HEK293 (cell line): ENCODE data around the gene MARK4.

Source experiments
- GLIS1 ChIP-seq: fragments of 450-650 bp; formaldehyde crosslinking; IDR thresholded peaks from 2 replicates; pipeline ENCODE4 v1.5.1; 2016; ENCODE audit warnings: missing biosample characterization, missing genetic modification characterization
- HIC1 ChIP-seq: fragments of 450-650 bp; formaldehyde crosslinking; IDR thresholded peaks from 2 replicates; pipeline ENCODE4 v1.5.1; 2016; ENCODE audit warnings: missing biosample characterization, missing genetic modification characterization
- HOXA7 ChIP-seq: sonication (generic); formaldehyde crosslinking; IDR thresholded peaks from 2 replicates; pipeline ENCODE4 v1.8.1; 2022; ENCODE audit warnings: missing genetic modification reagents, borderline replicate concordance
- KLF8 ChIP-seq: fragments of 450-650 bp; formaldehyde crosslinking; IDR thresholded peaks from 2 replicates; pipeline ENCODE4 v1.5.1; 2016; ENCODE audit warnings: missing biosample characterization, missing genetic modification characterization
- OVOL3 ChIP-seq: fragments of 450-650 bp; formaldehyde crosslinking; IDR thresholded peaks from 2 replicates; pipeline ENCODE4 v1.5.1; 2016; ENCODE audit warnings: missing biosample characterization, missing genetic modification characterization
- SALL2 ChIP-seq: fragments of 450-650 bp; formaldehyde crosslinking; IDR thresholded peaks from 2 replicates; pipeline ENCODE4 v1.5.0; 2017; ENCODE audit warnings: missing biosample characterization, mild to moderate bottlenecking, missing genetic modification characterization, borderline replicate concordance
- SCRT2 ChIP-seq: fragments of 450-650 bp; formaldehyde crosslinking; IDR thresholded peaks from 2 replicates; pipeline ENCODE4 v1.5.1; 2016; ENCODE audit warnings: missing biosample characterization, missing genetic modification characterization
- SP3 ChIP-seq: fragments of 450-650 bp; formaldehyde crosslinking; IDR thresholded peaks from 2 replicates; pipeline ENCODE4 v1.5.1; 2016; ENCODE audit warnings: missing biosample characterization, missing genetic modification characterization
- SP7 ChIP-seq: fragments of 450-650 bp; formaldehyde crosslinking; IDR thresholded peaks from 2 replicates; pipeline ENCODE4 v1.5.1; 2016; ENCODE audit warnings: missing biosample characterization, missing genetic modification characterization
- ZBTB7A ChIP-seq: fragments of 450-650 bp; formaldehyde crosslinking; IDR thresholded peaks from 2 replicates; pipeline ENCODE4 v1.5.1; 2016; ENCODE audit warnings: low read depth, missing biosample characterization, missing genetic modification characterization
- ZFP3 ChIP-seq: fragments of 450-650 bp; formaldehyde crosslinking; IDR thresholded peaks from 2 replicates; pipeline ENCODE4 v1.5.1; 2016; ENCODE audit warnings: low read depth, missing biosample characterization, missing genetic modification characterization
- ZFP69B ChIP-seq: fragments of 450-650 bp; formaldehyde crosslinking; IDR thresholded peaks from 2 replicates; pipeline ENCODE4 v1.5.1; 2016; ENCODE audit warnings: missing biosample characterization, missing genetic modification characterization
- ZNF112 ChIP-seq: fragments of 450-650 bp; formaldehyde crosslinking; IDR thresholded peaks from 2 replicates; pipeline ENCODE4 v1.5.0; 2017; ENCODE audit warnings: missing biosample characterization, missing genetic modification characterization
- ZNF169 ChIP-seq: fragments of 450-650 bp; formaldehyde crosslinking; IDR thresholded peaks from 2 replicates; pipeline ENCODE4 v1.5.1; 2016; ENCODE audit warnings: missing biosample characterization, missing genetic modification characterization
- ZNF221 ChIP-seq: fragments of 450-650 bp; formaldehyde crosslinking; IDR thresholded peaks from 2 replicates; pipeline ENCODE4 v1.5.1; 2017; ENCODE audit warnings: missing biosample characterization, missing genetic modification characterization, borderline replicate concordance
- ZNF239 ChIP-seq: fragments of 450-650 bp; formaldehyde crosslinking; IDR thresholded peaks from 2 replicates; pipeline ENCODE4 v1.5.1; 2016; ENCODE audit warnings: missing biosample characterization, missing genetic modification characterization
- ZNF248 ChIP-seq: fragments of 450-650 bp; formaldehyde crosslinking; IDR thresholded peaks from 2 replicates; pipeline ENCODE4 v1.5.1; 2017; ENCODE audit warnings: missing biosample characterization, missing genetic modification characterization
- ZNF302 ChIP-seq: fragments of 450-650 bp; formaldehyde crosslinking; IDR thresholded peaks from 2 replicates; pipeline ENCODE4 v1.5.1; 2016; ENCODE audit warnings: missing biosample characterization, missing genetic modification characterization, low read depth
- ZNF37A ChIP-seq: fragments of 450-650 bp; IDR thresholded peaks from 2 replicates; pipeline ENCODE4 v1.5.1; 2018; ENCODE audit warnings: missing biosample characterization, missing genetic modification characterization
- ZNF416 ChIP-seq: fragments of 450-650 bp; formaldehyde crosslinking; IDR thresholded peaks from 2 replicates; pipeline ENCODE4 v1.5.1; 2016; ENCODE audit warnings: missing biosample characterization, missing genetic modification characterization
- ZNF530 ChIP-seq: fragments of 450-650 bp; formaldehyde crosslinking; IDR thresholded peaks from 2 replicates; pipeline ENCODE4 v1.5.1; 2016; ENCODE audit warnings: low read depth, missing biosample characterization, missing genetic modification characterization
- ZNF560 ChIP-seq: fragments of 450-650 bp; formaldehyde crosslinking; IDR thresholded peaks from 2 replicates; pipeline ENCODE4 v1.5.1; 2017; ENCODE audit warnings: missing biosample characterization, missing genetic modification characterization, borderline replicate concordance
- ZNF596 ChIP-seq: fragments of 450-650 bp; IDR thresholded peaks from 2 replicates; pipeline ENCODE4 v1.5.0; 2018; ENCODE audit warnings: missing biosample characterization, mild to moderate bottlenecking, missing genetic modification characterization, moderate library complexity
- ZNF600 ChIP-seq: fragments of 450-650 bp; formaldehyde crosslinking; IDR thresholded peaks from 2 replicates; pipeline ENCODE4 v1.5.1; 2016; ENCODE audit warnings: missing biosample characterization, missing genetic modification characterization
- ZNF623 ChIP-seq: fragments of 450-650 bp; formaldehyde crosslinking; IDR thresholded peaks from 2 replicates; pipeline ENCODE4 v1.5.1; 2016; ENCODE audit warnings: missing biosample characterization, missing genetic modification characterization
- ZNF626 ChIP-seq: fragments of 450-650 bp; sonication (Bioruptor Pico); formaldehyde crosslinking; IDR thresholded peaks from 2 replicates; pipeline ENCODE4 v1.5.1; 2018; ENCODE audit warnings: missing biosample characterization, missing genetic modification characterization, inconsistent platforms
- ZNF654 ChIP-seq: fragments of 450-650 bp; formaldehyde crosslinking; IDR thresholded peaks from 2 replicates; pipeline ENCODE4 v1.5.1; 2016; ENCODE audit warnings: low read depth, missing biosample characterization, missing genetic modification characterization
- ZNF658 ChIP-seq: fragments of 450-650 bp; formaldehyde crosslinking; IDR thresholded peaks from 2 replicates; pipeline ENCODE4; 2016; ENCODE audit warnings: missing biosample characterization, missing genetic modification characterization
- ZNF76 ChIP-seq: fragments of 450-650 bp; formaldehyde crosslinking; IDR thresholded peaks from 2 replicates; pipeline ENCODE4; 2016; ENCODE audit warnings: low read depth, missing biosample characterization, missing genetic modification characterization, borderline replicate concordance
- ZSCAN23 ChIP-seq: fragments of 450-650 bp; formaldehyde crosslinking; IDR thresholded peaks from 2 replicates; pipeline ENCODE4 v1.5.1; 2016; ENCODE audit warnings: missing biosample characterization, missing genetic modification characterization
- TF ChIP-seq, protein P1 (sequence below): fragments of 450-650 bp; formaldehyde crosslinking; IDR thresholded peaks from 2 replicates; pipeline ENCODE4 v1.5.1; 2016; ENCODE audit warnings: missing biosample characterization, missing genetic modification characterization
- TF ChIP-seq, protein P2 (sequence below): fragments of 450-650 bp; formaldehyde crosslinking; IDR thresholded peaks from 2 replicates; pipeline ENCODE4 v1.5.1; 2017; ENCODE audit warnings: missing biosample characterization, missing genetic modification characterization
- TF ChIP-seq, protein P3 (sequence below): fragments of 450-650 bp; formaldehyde crosslinking; IDR thresholded peaks from 2 replicates; pipeline ENCODE4 v1.5.1; 2017; ENCODE audit warnings: missing biosample characterization, missing genetic modification characterization
- TF ChIP-seq, protein P4 (sequence below): fragments of 450-650 bp; formaldehyde crosslinking; optimal IDR thresholded peaks from 2 replicates; pipeline ENCODE3; 2016; ENCODE audit warnings: missing biosample characterization, mild to moderate bottlenecking, missing genetic modification characterization

Gene MARK4

DNA sequence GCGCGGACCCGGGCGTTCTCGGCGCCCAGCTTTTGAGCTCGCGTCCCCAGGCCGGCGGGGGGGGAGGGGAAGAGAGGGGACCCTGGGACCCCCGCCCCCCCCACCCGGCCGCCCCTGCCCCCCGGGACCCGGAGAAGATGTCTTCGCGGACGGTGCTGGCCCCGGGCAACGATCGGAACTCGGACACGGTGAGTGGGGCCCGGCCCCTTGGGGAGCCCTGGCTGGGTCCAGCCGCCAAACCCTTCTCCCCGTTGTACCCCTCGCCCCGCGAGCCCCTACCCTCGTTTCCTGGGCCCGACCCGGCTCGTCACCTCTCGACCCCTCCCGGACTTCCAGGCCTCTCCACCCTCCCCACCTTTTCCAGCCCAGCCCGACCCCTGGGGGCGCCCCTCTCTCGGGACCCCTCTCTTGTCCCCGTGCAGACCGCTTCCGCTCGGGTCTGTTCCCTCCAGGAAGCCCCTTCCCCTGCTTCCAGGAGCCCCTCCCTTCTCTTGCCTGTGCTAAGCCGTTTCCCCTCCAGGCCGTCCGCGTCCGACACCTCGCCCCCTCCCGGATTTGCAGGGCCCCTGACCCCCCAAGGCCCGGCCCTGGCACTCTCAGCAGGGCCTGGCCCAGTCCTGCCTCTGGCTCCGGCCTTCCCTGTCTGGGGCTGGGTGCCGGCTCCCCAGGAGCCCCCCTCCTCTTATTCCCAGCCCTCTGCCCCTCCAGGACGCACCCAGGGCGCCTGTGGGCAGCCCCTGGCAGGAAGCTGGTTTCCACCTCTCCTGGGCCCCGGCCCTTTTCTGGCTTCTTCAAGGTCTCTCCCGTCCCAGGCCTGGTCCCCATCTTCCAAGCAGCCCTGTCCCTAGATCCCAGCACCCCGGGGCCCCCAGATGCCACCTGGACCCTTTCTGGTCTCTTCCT is 632 bp downstream of the MARK4 start (continued):
- TF ChIP-seq ZFP3 (tag by site-specific recombination): no peak
- TF ChIP-seq OVOL3: no peak
- no peak for TF ChIP-seq ZNF596 (tag by site-specific recombination)
- TF ChIP-seq SALL2: no peak
- no peak for TF ChIP-seq ZNF530 (tag by site-specific recombination)
- TF ChIP-seq ZNF239 (tag by site-specific recombination): no peak
- TF ChIP-seq SP7 (tag by site-specific recombination): 0 out of 2 replicates have a peak, but pooled peaks have one; percentile 15
- no peak for TF ChIP-seq SCRT2 (tag by site-specific recombination)
- TF ChIP-seq ZNF169 (tag by site-specific recombination): no peak
- TF ChIP-seq ZNF560: no peak
- no peak for TF ChIP-seq ZNF600 (tag by site-specific recombination)
- peak; percentile 23; the same call in 1 of the 2 replicates for TF ChIP-seq ZFP69B (tag by site-specific recombination)
- no peak for TF ChIP-seq ZNF37A (tag by site-specific recombination)
- TF ChIP-seq, protein P1, sequence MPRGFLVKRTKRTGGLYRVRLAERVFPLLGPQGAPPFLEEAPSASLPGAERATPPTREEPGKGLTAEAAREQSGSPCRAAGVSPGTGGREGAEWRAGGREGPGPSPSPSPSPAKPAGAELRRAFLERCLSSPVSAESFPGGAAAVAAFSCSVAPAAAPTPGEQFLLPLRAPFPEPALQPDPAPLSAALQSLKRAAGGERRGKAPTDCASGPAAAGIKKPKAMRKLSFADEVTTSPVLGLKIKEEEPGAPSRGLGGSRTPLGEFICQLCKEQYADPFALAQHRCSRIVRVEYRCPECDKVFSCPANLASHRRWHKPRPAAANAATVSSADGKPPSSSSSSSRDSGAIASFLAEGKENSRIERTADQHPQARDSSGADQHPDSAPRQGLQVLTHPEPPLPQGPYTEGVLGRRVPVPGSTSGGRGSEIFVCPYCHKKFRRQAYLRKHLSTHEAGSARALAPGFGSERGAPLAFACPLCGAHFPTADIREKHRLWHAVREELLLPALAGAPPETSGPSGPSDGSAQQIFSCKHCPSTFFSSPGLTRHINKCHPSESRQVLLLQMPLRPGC (tag by site-specific recombination): no peak
- peak; percentile 58 for TF ChIP-seq KLF8
- peak; percentile 91 for TF ChIP-seq ZBTB7A
- no peak for TF ChIP-seq ZSCAN23 (tag by site-specific recombination)
- TF ChIP-seq ZNF248 (tag by site-specific recombination): no peak
- peak; percentile 43; the same call in 1 of the 2 replicates for TF ChIP-seq HIC1 (tag by site-specific recombination)
- TF ChIP-seq ZNF221 (tag by site-specific recombination): no peak
- no peak for TF ChIP-seq ZNF416 (tag by site-specific recombination)
- no peak for TF ChIP-seq ZNF76
- no peak for TF ChIP-seq ZNF302 (tag by site-specific recombination)
- TF ChIP-seq SP3 (tag by site-specific recombination): no peak
- no peak for TF ChIP-seq ZNF623
- no peak for TF ChIP-seq HOXA7 (CRISPR knock-in tag)
- no peak for TF ChIP-seq ZNF626
- no peak for TF ChIP-seq ZNF658 (tag by site-specific recombination)
- TF ChIP-seq ZNF654 (tag by site-specific recombination): no peak
- TF ChIP-seq, protein P2, sequence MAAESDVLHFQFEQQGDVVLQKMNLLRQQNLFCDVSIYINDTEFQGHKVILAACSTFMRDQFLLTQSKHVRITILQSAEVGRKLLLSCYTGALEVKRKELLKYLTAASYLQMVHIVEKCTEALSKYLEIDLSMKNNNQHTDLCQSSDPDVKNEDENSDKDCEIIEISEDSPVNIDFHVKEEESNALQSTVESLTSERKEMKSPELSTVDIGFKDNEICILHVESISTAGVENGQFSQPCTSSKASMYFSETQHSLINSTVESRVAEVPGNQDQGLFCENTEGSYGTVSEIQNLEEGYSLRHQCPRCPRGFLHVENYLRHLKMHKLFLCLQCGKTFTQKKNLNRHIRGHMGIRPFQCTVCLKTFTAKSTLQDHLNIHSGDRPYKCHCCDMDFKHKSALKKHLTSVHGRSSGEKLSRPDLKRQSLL: no peak
- no peak for TF ChIP-seq ZNF112 (tag by site-specific recombination)
- peak; percentile 92 for TF ChIP-seq GLIS1
- TF ChIP-seq, protein P3, sequence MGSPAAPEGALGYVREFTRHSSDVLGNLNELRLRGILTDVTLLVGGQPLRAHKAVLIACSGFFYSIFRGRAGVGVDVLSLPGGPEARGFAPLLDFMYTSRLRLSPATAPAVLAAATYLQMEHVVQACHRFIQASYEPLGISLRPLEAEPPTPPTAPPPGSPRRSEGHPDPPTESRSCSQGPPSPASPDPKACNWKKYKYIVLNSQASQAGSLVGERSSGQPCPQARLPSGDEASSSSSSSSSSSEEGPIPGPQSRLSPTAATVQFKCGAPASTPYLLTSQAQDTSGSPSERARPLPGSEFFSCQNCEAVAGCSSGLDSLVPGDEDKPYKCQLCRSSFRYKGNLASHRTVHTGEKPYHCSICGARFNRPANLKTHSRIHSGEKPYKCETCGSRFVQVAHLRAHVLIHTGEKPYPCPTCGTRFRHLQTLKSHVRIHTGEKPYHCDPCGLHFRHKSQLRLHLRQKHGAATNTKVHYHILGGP (tag by site-specific recombination): no peak
- TF ChIP-seq, protein P4, sequence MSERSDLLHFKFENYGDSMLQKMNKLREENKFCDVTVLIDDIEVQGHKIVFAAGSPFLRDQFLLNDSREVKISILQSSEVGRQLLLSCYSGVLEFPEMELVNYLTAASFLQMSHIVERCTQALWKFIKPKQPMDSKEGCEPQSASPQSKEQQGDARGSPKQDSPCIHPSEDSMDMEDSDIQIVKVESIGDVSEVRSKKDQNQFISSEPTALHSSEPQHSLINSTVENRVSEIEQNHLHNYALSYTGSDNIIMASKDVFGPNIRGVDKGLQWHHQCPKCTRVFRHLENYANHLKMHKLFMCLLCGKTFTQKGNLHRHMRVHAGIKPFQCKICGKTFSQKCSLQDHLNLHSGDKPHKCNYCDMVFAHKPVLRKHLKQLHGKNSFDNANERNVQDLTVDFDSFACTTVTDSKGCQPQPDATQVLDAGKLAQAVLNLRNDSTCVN: peak; percentile 25
